Cardiac fibroblast (primary cell): ENCODE measurements around the gene BBS9.

ENCODE experiments used
- DNase-seq, 2 donors: peaks; one replicate each; pipeline versions ENCODE4 v3.0.0 to v3.0.0-alpha.2; 2010; ENCODE audit warnings: low read depth in 2 of 2
- H3K4me3 ChIP-seq, 2 donors: replicated peaks in 1 of 2; 1 replicate in 1 of 2; 2 replicates in 1 of 2; pipeline ENCODE4 v1.5.1; 2011; ENCODE audit warnings: low read depth in 2 of 2, low read length in 2 of 2, mild to moderate bottlenecking in 2 of 2, moderate library complexity in 1 of 2
- CTCF ChIP-seq: IDR thresholded peaks from one replicate; pipeline ENCODE4 v1.5.1; 2011; ENCODE audit warnings: low read depth, mild to moderate bottlenecking, low read length, inconsistent platforms

Gene BBS9

GRCh38 chr7:33177876-33178275 is 48.5 kb downstream of the BBS9 start:
- DNase-seq = no peak
- no peak for TF ChIP-seq CTCF

DNA sequence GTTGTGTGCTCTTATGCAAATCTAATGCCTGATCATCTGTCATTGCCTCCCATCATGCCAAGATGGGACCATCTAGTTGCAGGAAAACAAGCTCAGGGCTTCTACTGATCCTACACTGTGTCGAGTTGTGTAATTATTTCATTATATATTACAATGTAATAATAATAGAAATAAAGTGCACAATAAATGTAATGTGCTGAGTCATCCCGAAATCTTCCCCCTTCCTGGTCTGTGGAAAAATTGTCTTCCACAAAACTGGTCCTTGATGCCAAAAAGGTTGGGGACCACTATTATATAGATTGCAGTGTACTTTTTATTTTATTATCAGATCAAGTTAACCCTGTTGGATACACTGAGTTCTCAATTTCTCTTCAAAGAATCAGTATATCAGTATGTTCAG is 50.2 kb downstream of the BBS9 start:
- no peak for TF ChIP-seq CTCF
- no peak overlapping the region for H3K4me3 ChIP-seq
- DNase-seq = no peak

More at GRCh38 chr7:33177876-33178275, 48.5 kb downstream of the BBS9 start:
- no peak overlapping the region for H3K4me3 ChIP-seq

GRCh38 chr7:33183504-33183903 is 54.1 kb downstream of the BBS9 start:
- peak in 1 of 2 donors; percentile 11 for DNase-seq
- no peak for TF ChIP-seq CTCF
- H3K4me3 ChIP-seq = no peak overlapping the region

DNA sequence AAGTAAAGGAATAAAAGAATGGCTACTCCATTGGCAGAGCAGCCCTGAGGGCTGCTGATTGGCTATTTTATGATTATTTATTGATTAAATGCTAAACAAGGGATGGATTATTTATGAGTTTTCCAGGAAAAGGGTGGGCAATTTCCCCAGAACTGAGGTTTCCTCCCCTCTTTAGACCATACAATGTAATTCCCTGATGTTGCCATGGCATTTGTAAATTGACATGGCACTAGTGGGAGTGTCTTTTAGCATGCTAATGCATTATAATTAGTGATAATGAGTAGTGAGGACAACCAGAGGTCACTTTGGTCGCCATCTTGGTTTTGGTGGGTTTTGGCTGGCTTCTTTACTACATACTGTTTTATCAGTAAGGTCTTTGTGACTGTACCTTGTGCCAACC is 55.5 kb downstream of the BBS9 start:
- H3K4me3 ChIP-seq = no peak overlapping the region
- TF ChIP-seq CTCF = no peak
- no peak for DNase-seq

DNA sequence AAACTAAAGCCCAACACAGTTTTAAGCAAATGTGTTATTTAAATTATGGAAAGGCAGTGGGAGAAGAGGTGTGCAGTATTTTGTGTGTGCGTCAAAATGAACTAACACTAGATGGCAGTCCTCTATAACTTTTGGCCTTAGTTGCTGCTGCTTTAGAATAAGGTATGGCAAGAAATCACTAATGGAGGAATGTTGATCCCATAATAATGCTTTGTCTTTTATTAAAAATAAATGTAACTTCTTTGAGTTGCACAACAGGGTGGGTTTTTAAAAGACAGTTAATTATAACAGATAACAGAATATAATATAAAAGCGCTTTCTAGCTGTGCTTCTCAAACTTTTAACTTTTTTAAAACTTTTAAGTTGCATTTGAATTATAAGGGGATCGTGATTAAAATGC is 56.4 kb downstream of the BBS9 start:
- H3K4me3 ChIP-seq = no peak overlapping the region
- peak; percentile 71 to 74 for DNase-seq
- peak; percentile 66 for TF ChIP-seq CTCF

- no peak for TF ChIP-seq CTCF
- H3K4me3 ChIP-seq = no peak overlapping the region
- DNase-seq = peak; percentile 51 to 58
These were observed 56.8 kb downstream of the BBS9 start for GRCh38 chr7:33186192-33186591.

GRCh38 chr7:33190688-33191304 is 61.4 kb downstream of the BBS9 start:
- TF ChIP-seq CTCF = no peak
- DNase-seq = no peak
- no peak overlapping the region for H3K4me3 ChIP-seq
